ENCODE measurements around the gene DLG2.

The DLG2 gene

GRCh38 chr11:84437071-84437980 is 1189.8 kb downstream of the DLG2 start:
- TF ChIP-seq CTCF (IDR thresholded peaks at IDR 0.05), result no peak
- Histone ChIP-seq H3K4me3 (ENCODE audit: low read depth in 1 of 2, low read length in 1 of 2) (no peak overlapping the region), H3K27ac (no peak overlapping the region), H3K4me1 (ENCODE audit: control insufficient read depth in 1 of 2, insufficient read depth in 1 of 2, low read depth in 1 of 2, low read length in 1 of 2) (no peaks in the 10 kb centered on the region), H3K27me3 (peaks cover 13% of the 10 kb centered on the region), H3K9me3 (no peaks in the 10 kb centered on the region), H3K36me3 (no peaks in the 10 kb centered on the region)

GRCh38 chr11:84430661-84431060 is 1196.5 kb downstream of the DLG2 start:
- no peaks in the 10 kb centered on the region for H3K27me3 ChIP-seq

GRCh38 chr11:84425673-84426072 is 1201.5 kb downstream of the DLG2 start:
- Histone ChIP-seq H3K4me3 (ENCODE audit: low read depth in 1 of 2, low read length in 1 of 2) (no peak overlapping the region), H3K27me3 (no peaks in the 10 kb centered on the region), H3K36me3 (no peaks in the 10 kb centered on the region), H3K27ac (no peak overlapping the region), H3K9me3 (no peaks in the 10 kb centered on the region), H3K4me1 (ENCODE audit: control insufficient read depth in 1 of 2, insufficient read depth in 1 of 2, low read depth in 1 of 2, low read length in 1 of 2) (no peaks in the 10 kb centered on the region)
- no peak for TF ChIP-seq CTCF (IDR thresholded peaks at IDR 0.05)

More at GRCh38 chr11:84430661-84431060, 1196.5 kb downstream of the DLG2 start:
- Histone ChIP-seq H3K4me3 (ENCODE audit: low read depth in 1 of 2, low read length in 1 of 2) (no peak overlapping the region), H3K36me3 (no peaks in the 10 kb centered on the region), H3K9me3 (no peaks in the 10 kb centered on the region), H3K4me1 (ENCODE audit: control insufficient read depth in 1 of 2, insufficient read depth in 1 of 2, low read depth in 1 of 2, low read length in 1 of 2) (no peaks in the 10 kb centered on the region), H3K27ac (no peak overlapping the region)
- TF ChIP-seq CTCF (IDR thresholded peaks at IDR 0.05), result no peak

DNA sequence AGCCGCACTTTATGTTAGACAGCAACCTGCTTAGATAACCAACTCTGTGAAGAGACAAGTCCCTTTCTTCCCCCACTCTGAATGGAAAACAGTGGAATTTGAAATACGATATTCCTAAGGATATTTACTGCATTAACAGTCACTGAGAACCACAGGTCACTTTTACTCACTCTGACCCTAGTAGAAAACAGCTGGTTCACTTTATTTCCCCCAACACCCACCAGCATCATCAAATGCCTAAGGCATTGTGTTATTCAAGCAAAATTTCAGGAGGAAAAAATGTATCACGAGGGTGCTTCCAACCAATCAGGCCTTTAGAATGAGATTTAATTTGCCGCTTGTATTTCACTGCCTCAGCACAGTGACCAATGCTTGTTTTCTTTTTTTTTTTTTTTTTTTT is 1206.9 kb downstream of the DLG2 start:
- no peaks in the 10 kb centered on the region for H3K27me3 ChIP-seq
- no peak for TF ChIP-seq CTCF (IDR thresholded peaks at IDR 0.05)
- no peaks in the 10 kb centered on the region for H3K9me3 ChIP-seq
- H3K27ac ChIP-seq, result no peak overlapping the region
- H3K4me3 ChIP-seq (ENCODE audit: low read depth in 1 of 2, low read length in 1 of 2), result no peak overlapping the region
- H3K36me3 ChIP-seq, result no peaks in the 10 kb centered on the region
- H3K4me1 ChIP-seq (ENCODE audit: control insufficient read depth in 1 of 2, insufficient read depth in 1 of 2, low read depth in 1 of 2, low read length in 1 of 2), result no peaks in the 10 kb centered on the region

- no peak for TF ChIP-seq CTCF (IDR thresholded peaks at IDR 0.05)
- Histone ChIP-seq H3K27me3 (no peaks in the 10 kb centered on the region), H3K9me3 (no peaks in the 10 kb centered on the region), H3K4me3 (ENCODE audit: low read depth in 1 of 2, low read length in 1 of 2) (no peak overlapping the region), H3K27ac (no peak overlapping the region), H3K4me1 (ENCODE audit: control insufficient read depth in 1 of 2, insufficient read depth in 1 of 2, low read depth in 1 of 2, low read length in 1 of 2) (no peaks in the 10 kb centered on the region), H3K36me3 (no peaks in the 10 kb centered on the region)
Measured at GRCh38 chr11:84419616-84420015, 1207.5 kb downstream of the DLG2 start.

Measured in neutrophil (primary cell).